IMR-90 (cell line): ENCODE data around the gene ADAMTSL4. TPM values are rescaled to one million over a fixed set of nuclear protein-coding genes. Genes with fewer than 3 reads are reported as not detected.

Source experiments
- ATAC-seq: fragments of 200-7000 bp; cut with Tn5 transposase; 2 replicates; pipeline ENCODE4 v1.9.1; 2020; ENCODE audit warnings: low read depth, mild to moderate bottlenecking, moderate library complexity
- BruUV-seq: library from RNA; stranded (reverse); fragments of 400-500 nt; replicated peaks from 2 replicates; lab custom pipeline; 2021; lab: Mats Ljungman, UMichigan
- CTCF ChIA-PET: fragments of 300-600 bp; formaldehyde crosslinking; extraction: SDS; loops from one replicate; lab custom pipeline; 2021; ENCODE audit warnings: antibody characterized with exemption; lab: Yijun Ruan, JAX
- POLR2A ChIA-PET: fragments of 300-600 bp; sonication (Branson Sonifier 250); formaldehyde crosslinking; loops from one replicate; lab custom pipeline; 2022; ENCODE audit warnings: antibody characterized with exemption; ENCODE audit not compliant: unreplicated experiment; lab: Charles Lee
- DNase-seq: peaks from one replicate; pipeline ENCODE4 v3.0.0; 2013
- H2AFZ ChIP-seq: replicated peaks from 2 replicates; pipeline ENCODE3; 2013; ENCODE audit warnings: low read length, mild to moderate bottlenecking; ENCODE audit not compliant: poor library complexity
- H2AK5ac ChIP-seq: 2 replicates; pipeline ENCODE4 v1.6.1; 2013; ENCODE audit warnings: low read depth, low read length, inconsistent platforms
- H2AK9ac ChIP-seq: replicated peaks from 2 replicates; pipeline ENCODE3; 2013; ENCODE audit warnings: mild to moderate bottlenecking, low read depth, low read length, moderate library complexity; ENCODE audit not compliant: poor library complexity
- H2BK120ac ChIP-seq: 2 replicates; pipeline ENCODE4 v1.6.1; 2013; ENCODE audit warnings: low read depth, low read length, inconsistent platforms
- H2BK15ac ChIP-seq: 3 replicates; pipeline ENCODE4 v1.6.1; 2013; ENCODE audit warnings: low read depth, low read length, inconsistent platforms
- H2BK20ac ChIP-seq: 2 replicates; pipeline ENCODE4 v1.6.1; 2013; ENCODE audit warnings: low read depth, mild to moderate bottlenecking, inconsistent platforms, low read length, moderate library complexity
- H2BK5ac ChIP-seq: 2 replicates; pipeline ENCODE4 v1.6.1; 2013; ENCODE audit warnings: mild to moderate bottlenecking, low read depth, low read length, inconsistent platforms; ENCODE audit not compliant: poor library complexity, severe bottlenecking
- H3K14ac ChIP-seq: replicated peaks from 2 replicates; pipeline ENCODE4 v1.6.1; 2013; ENCODE audit warnings: low read depth, low read length, inconsistent platforms
- H3K18ac ChIP-seq: 2 replicates; pipeline ENCODE4 v1.6.1; 2013; ENCODE audit warnings: low read depth, low read length, control low read depth
- H3K23ac ChIP-seq: 2 replicates; pipeline ENCODE4 v1.6.1; 2013; ENCODE audit warnings: low read depth, low read length, inconsistent platforms
- H3K27ac ChIP-seq: 2 replicates; pipeline ENCODE4 v1.5.1; 2013; ENCODE audit warnings: mild to moderate bottlenecking, control low read depth, low read length; ENCODE audit not compliant: insufficient read depth
- H3K27me3 ChIP-seq: 2 replicates; pipeline ENCODE4 v1.6.1; 2013; ENCODE audit warnings: low read length; ENCODE audit not compliant: control insufficient read depth, insufficient read depth
- H3K36me3 ChIP-seq: 2 replicates; pipeline ENCODE4 v1.6.1; 2013; ENCODE audit warnings: low read length, mixed read lengths; ENCODE audit not compliant: control insufficient read depth, insufficient read depth
- H3K4ac ChIP-seq: 2 replicates; pipeline ENCODE4 v1.6.1; 2013; ENCODE audit warnings: low read depth, low read length, inconsistent platforms
- H3K4me1 ChIP-seq: 2 replicates; pipeline ENCODE4 v1.6.1; 2013; ENCODE audit warnings: low read length, mixed read lengths; ENCODE audit not compliant: control insufficient read depth, insufficient read depth
- H3K4me2 ChIP-seq: 2 replicates; pipeline ENCODE4 v1.6.1; 2013; ENCODE audit warnings: low read depth, mild to moderate bottlenecking, control low read depth, low read length, moderate library complexity
- H3K4me3 ChIP-seq: 2 replicates; pipeline ENCODE4 v1.5.1; 2013; ENCODE audit warnings: low read depth, mild to moderate bottlenecking, control low read depth, low read length, moderate library complexity; ENCODE audit not compliant: insufficient read depth
- H3K56ac ChIP-seq: 2 replicates; pipeline ENCODE4 v1.6.1; 2013; ENCODE audit warnings: low read length, inconsistent platforms; ENCODE audit not compliant: insufficient read depth; ENCODE audit errors: extremely low read depth
- H3K79me1 ChIP-seq, 2 experiments: 2 replicates each; pipeline ENCODE4 v1.6.1; 2013; ENCODE audit warnings: low read length in 2 of 2, inconsistent platforms in 1 of 2, low read depth in 1 of 2
- H3K9ac ChIP-seq: 2 replicates; pipeline ENCODE4 v1.6.1; 2013; ENCODE audit warnings: low read depth, low read length, control low read depth
- H3K9me1 ChIP-seq: 2 replicates; pipeline ENCODE4 v1.6.1; 2013; ENCODE audit warnings: low read length, inconsistent platforms; ENCODE audit not compliant: insufficient read depth
- H3K9me3 ChIP-seq: 2 replicates; pipeline ENCODE4 v1.6.1; 2013; ENCODE audit warnings: low read length; ENCODE audit not compliant: control insufficient read depth, insufficient read depth
- H4K20me1 ChIP-seq: 2 replicates; pipeline ENCODE4 v1.6.1; 2013; ENCODE audit warnings: low read length, inconsistent platforms; ENCODE audit not compliant: insufficient read depth
- H4K5ac ChIP-seq: 2 replicates; pipeline ENCODE4 v1.6.1; 2013; ENCODE audit warnings: mild to moderate bottlenecking, low read depth, low read length, control low read depth
- H4K8ac ChIP-seq, 2 experiments: 2 replicates each; pipeline ENCODE4 v1.6.1; 2013; ENCODE audit warnings: low read depth in 2 of 2, low read length in 2 of 2, control low read depth in 1 of 2, inconsistent platforms in 1 of 2
- H4K91ac ChIP-seq: 2 replicates; pipeline ENCODE4 v1.6.1; 2013; ENCODE audit warnings: low read depth, low read length, inconsistent platforms; ENCODE audit not compliant: insufficient read depth
- BHLHE40 ChIP-seq: fragments of 150-350 bp; IDR thresholded peaks from 2 replicates; pipeline ENCODE4 v1.6.1; 2016; ENCODE audit warnings: mild to moderate bottlenecking, low read depth, low read length
- CEBPB ChIP-seq: IDR thresholded peaks from 2 replicates; pipeline ENCODE4 v1.6.1; 2012; ENCODE audit warnings: low read depth, low read length, improper control_type of control experiment
- CHD1 ChIP-seq: IDR thresholded peaks from 2 replicates; pipeline ENCODE4 v1.6.1; 2012; ENCODE audit warnings: low read depth, low read length, improper control_type of control experiment
- FOS ChIP-seq: fragments of 150-350 bp; IDR thresholded peaks from 2 replicates; pipeline ENCODE4 v1.6.1; 2016; ENCODE audit warnings: low read depth, low read length
- MAFK ChIP-seq: IDR thresholded peaks from 2 replicates; pipeline ENCODE4 v1.6.1; 2012; ENCODE audit warnings: low read depth, low read length, improper control_type of control experiment
- MAZ ChIP-seq: IDR thresholded peaks from 2 replicates; pipeline ENCODE4 v1.6.1; 2012; ENCODE audit warnings: low read depth, mild to moderate bottlenecking, low read length, improper control_type of control experiment, moderate library complexity, borderline replicate concordance
- MXI1 ChIP-seq: IDR thresholded peaks from 2 replicates; pipeline ENCODE4 v1.6.1; 2012; ENCODE audit warnings: low read depth, mild to moderate bottlenecking, low read length, moderate library complexity, borderline replicate concordance
- RAD21 ChIP-seq: IDR thresholded peaks from 2 replicates; pipeline ENCODE4 v1.6.1; 2012; ENCODE audit warnings: low read length, improper control_type of control experiment
- RCOR1 ChIP-seq: IDR thresholded peaks from 2 replicates; pipeline ENCODE4 v1.6.1; 2012; ENCODE audit warnings: mild to moderate bottlenecking, low read length, improper control_type of control experiment; ENCODE audit not compliant: insufficient replicate concordance
- RFX5 ChIP-seq: IDR thresholded peaks from 2 replicates; pipeline ENCODE4 v1.8.0; 2012; ENCODE audit warnings: low read depth, mild to moderate bottlenecking, low read length, moderate library complexity
- WGBS, 2 experiments: methylation state at CpG; one replicate each; pipeline versions ENCODE4 v1.1.5 to v1.1.7; 2013; ENCODE audit warnings: missing lambda C conversion rate in 2 of 2; ENCODE audit not compliant: insufficient read length in 1 of 2; ENCODE audit errors: extremely low coverage in 2 of 2; 5-methylcytosine and 5-hydroxymethylcytosine counted together
- dilution Hi-C: fragments of 300-500 bp; cut with HindIII; formaldehyde crosslinking; loops from one replicate; pipeline ENCODE4 v1.14.3; 2018; ENCODE audit warnings: low sequenced_read_pairs; ENCODE audit not compliant: unreplicated experiment
- in situ Hi-C: fragments of 300-500 bp; cut with MboI; formaldehyde crosslinking; loops from 3 replicates; pipeline ENCODE4 v1.14.3; 2019; ENCODE audit warnings: low sequenced_read_pairs, inconsistent platforms, mixed read lengths
- intact Hi-C: fragments of 100-400 bp; cut with micrococcal nuclease; formaldehyde crosslinking; loops from 2 replicates; pipeline ENCODE4 v1.10.0; 2022
- polyA plus RNA-seq, 3 experiments: library from polyadenylated mRNA; depleted of rRNA; stranded (reverse); fragments of >200 nt; gene quantifications; 2 replicates each; pipeline ENCODE4 v1.2.3, GENCODE V29; 2012; ENCODE audit warnings: low replicate concordance in 1 of 3
- total RNA-seq: library from RNA; depleted of rRNA; stranded (reverse); fragments of >200 nt; gene quantifications from 2 replicates; pipeline ENCODE4 v1.2.3, GENCODE V29; 2012
- TF ChIP-seq, protein P1 (sequence below): fragments of 150-350 bp; IDR thresholded peaks from 2 replicates; pipeline ENCODE4 v1.6.1; 2017; ENCODE audit warnings: mild to moderate bottlenecking, antibody characterized with exemption, low read length, low read depth
- TF ChIP-seq, protein P2 (sequence below): conservative IDR thresholded peaks from 2 replicates; pipeline ENCODE4 v1.5.1; 2012; ENCODE audit warnings: mild to moderate bottlenecking, low read depth, low read length, improper control_type of control experiment

ADAMTSL4 gene
- total and polyA plus RNA-seq, 2 of the 4 experiments (the other 2 are of a cell fraction), result 0.54 to 12.2 TPM

DNA sequence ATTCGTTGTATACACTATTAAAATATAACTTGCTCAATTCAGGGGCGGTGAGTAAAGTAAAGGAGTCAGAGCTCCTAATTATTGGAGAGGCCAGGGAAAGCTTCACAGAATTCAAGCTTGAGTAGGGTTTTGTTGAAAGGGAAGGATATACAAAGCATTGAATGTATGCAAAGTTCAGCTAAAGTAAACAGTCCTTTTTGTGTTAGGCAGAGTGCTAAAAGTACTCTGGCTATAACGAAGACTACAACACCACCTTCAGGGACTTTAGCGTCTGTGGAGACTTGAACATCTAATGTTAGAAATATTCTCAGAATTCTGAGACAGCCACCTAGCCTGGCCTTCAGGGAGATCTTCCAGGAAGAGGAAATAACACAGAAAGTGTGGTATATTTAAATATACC, 32.6 kb upstream of the ADAMTSL4 start:
- H4K8ac ChIP-seq, result peak overlapping the region; percentile 48 to 72; a peak in 2 of 4 replicates
- H2BK15ac ChIP-seq, result no peak overlapping the region
- in situ Hi-C loops, result no loop called here
- ATAC-seq, result no peak
- H3K14ac ChIP-seq, result no peak overlapping the region
- H4K91ac ChIP-seq, result no peak overlapping the region
- POLR2A ChIA-PET, result interaction anchor here (1.7 kb wide), 1 partner anchor 261 kb away, joined by 5 read pairs; no protein-coding TSS in a partner anchor
- H3K18ac ChIP-seq, result no peak overlapping the region
- peak overlapping the region; percentile 22; the same call in 1 of the 2 replicates for H3K4me3 ChIP-seq
- H3K4me2 ChIP-seq, result peak overlapping the region; percentile 86
- H3K9ac ChIP-seq, result no peak overlapping the region
- peak overlapping the region; percentile 80 for H3K23ac ChIP-seq
- H3K27me3 ChIP-seq, result no peaks in the 10 kb centered on the region
- dilution Hi-C loops, result no loop called here
- peaks cover 14% of the 10 kb centered on the region; the same call in 1 of the 2 replicates for H3K36me3 ChIP-seq
- peak overlapping the region; percentile 8; the same call in 1 of the 2 replicates for H3K56ac ChIP-seq
- no TSS peak for BruUV-seq
- TF ChIP-seq RAD21 (no peak), CEBPB (no peak), MXI1 (no peak), CHD1 (no peak), RCOR1 (no peak), BHLHE40 (no peak), MAZ (no peak), FOS (no peak), MAFK (no peak), RFX5 (no peak)
- TF ChIP-seq, protein P1, sequence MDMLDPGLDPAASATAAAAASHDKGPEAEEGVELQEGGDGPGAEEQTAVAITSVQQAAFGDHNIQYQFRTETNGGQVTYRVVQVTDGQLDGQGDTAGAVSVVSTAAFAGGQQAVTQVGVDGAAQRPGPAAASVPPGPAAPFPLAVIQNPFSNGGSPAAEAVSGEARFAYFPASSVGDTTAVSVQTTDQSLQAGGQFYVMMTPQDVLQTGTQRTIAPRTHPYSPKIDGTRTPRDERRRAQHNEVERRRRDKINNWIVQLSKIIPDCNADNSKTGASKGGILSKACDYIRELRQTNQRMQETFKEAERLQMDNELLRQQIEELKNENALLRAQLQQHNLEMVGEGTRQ, result no peak
- TF ChIP-seq, protein P2, sequence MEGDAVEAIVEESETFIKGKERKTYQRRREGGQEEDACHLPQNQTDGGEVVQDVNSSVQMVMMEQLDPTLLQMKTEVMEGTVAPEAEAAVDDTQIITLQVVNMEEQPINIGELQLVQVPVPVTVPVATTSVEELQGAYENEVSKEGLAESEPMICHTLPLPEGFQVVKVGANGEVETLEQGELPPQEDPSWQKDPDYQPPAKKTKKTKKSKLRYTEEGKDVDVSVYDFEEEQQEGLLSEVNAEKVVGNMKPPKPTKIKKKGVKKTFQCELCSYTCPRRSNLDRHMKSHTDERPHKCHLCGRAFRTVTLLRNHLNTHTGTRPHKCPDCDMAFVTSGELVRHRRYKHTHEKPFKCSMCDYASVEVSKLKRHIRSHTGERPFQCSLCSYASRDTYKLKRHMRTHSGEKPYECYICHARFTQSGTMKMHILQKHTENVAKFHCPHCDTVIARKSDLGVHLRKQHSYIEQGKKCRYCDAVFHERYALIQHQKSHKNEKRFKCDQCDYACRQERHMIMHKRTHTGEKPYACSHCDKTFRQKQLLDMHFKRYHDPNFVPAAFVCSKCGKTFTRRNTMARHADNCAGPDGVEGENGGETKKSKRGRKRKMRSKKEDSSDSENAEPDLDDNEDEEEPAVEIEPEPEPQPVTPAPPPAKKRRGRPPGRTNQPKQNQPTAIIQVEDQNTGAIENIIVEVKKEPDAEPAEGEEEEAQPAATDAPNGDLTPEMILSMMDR, result no peak
- no peak overlapping the region for H2AK5ac ChIP-seq
- no CpG with 5 or more reads among the region's 4 CpGs for WGBS, 2 experiments
- CTCF ChIA-PET, result interaction anchor here (0.6 to 3.0 kb wide), 4 partner anchors 12 to 352 kb away, joined by 3 to 13 read pairs (median 8); no protein-coding TSS in a partner anchor
- peak overlapping the region; percentile 81 for H2AFZ ChIP-seq
- peaks cover 6% of the 10 kb centered on the region for H3K4me1 ChIP-seq
- no peak overlapping the region for H2BK5ac ChIP-seq
- no peak overlapping the region for H4K5ac ChIP-seq
- peaks cover 17% of the 10 kb centered on the region for H3K9me1 ChIP-seq
- no peak overlapping the region for H3K4ac ChIP-seq
- H3K9me3 ChIP-seq, result no peaks in the 10 kb centered on the region
- DNase-seq, result no peak
- peaks cover 0 to 30% of the 10 kb centered on the region in 2 experiments; a peak in 3 of 4 replicates for H3K79me1 ChIP-seq
- H2BK120ac ChIP-seq, result no peak overlapping the region
- no peak overlapping the region for H3K27ac ChIP-seq
- H4K20me1 ChIP-seq, result no peaks in the 10 kb centered on the region
- no peak overlapping the region for H2BK20ac ChIP-seq
- intact Hi-C loops, result loop anchor here (5.0 kb wide), 1 partner anchor 194 kb away; the partner anchor contains the start of gene PRPF3
- no peak overlapping the region for H2AK9ac ChIP-seq
